ENCODE data around the gene MAG.
"Not testable (repeated sequence)": the region's sequence is repeated elsewhere in the genome, so short reads cannot be mapped to it uniquely, and the experiment has no call there.

The MAG gene

GRCh38 chr19:35348911-35349611 lies 57.1 kb downstream of the MAG start:
- peak; percentile 15 for DNase-seq

GRCh38 chr19:35349614-35350521 lies 57.9 kb downstream of the MAG start:
- no peak for DNase-seq

DNA sequence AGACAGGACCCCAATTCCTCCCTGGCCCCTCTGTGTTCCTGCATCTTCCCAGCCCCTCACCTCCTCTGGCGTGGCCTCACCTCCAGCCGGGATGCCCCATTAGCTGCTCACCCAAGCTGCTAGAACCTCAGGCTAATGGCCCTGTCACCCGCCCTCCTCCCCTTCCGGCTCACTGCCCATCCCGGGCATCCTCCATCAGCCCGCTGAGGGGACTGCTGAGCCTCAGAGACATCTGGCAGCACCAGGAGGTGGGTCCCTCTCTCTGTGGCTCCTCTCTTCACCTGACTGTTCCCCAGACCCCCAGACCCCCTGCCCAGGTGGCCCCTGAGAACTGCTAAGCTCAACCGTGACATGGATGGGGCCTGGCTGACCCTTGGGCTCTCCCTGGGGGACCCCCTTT lies 58.6 kb downstream of the MAG start:
- no peak for DNase-seq

- no peak for DNase-seq
These were observed 59.6 kb downstream of the MAG start for GRCh38 chr19:35351411-35352176.

DNA sequence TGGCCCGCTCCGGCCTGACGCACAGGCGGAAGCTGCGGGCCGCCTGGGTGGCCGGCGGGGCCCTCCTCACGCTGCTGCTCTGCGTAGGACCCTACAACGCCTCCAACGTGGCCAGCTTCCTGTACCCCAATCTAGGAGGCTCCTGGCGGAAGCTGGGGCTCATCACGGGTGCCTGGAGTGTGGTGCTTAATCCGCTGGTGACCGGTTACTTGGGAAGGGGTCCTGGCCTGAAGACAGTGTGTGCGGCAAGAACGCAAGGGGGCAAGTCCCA lies 60.2 kb downstream of the MAG start:
- DNase-seq, result no peak

DNA sequence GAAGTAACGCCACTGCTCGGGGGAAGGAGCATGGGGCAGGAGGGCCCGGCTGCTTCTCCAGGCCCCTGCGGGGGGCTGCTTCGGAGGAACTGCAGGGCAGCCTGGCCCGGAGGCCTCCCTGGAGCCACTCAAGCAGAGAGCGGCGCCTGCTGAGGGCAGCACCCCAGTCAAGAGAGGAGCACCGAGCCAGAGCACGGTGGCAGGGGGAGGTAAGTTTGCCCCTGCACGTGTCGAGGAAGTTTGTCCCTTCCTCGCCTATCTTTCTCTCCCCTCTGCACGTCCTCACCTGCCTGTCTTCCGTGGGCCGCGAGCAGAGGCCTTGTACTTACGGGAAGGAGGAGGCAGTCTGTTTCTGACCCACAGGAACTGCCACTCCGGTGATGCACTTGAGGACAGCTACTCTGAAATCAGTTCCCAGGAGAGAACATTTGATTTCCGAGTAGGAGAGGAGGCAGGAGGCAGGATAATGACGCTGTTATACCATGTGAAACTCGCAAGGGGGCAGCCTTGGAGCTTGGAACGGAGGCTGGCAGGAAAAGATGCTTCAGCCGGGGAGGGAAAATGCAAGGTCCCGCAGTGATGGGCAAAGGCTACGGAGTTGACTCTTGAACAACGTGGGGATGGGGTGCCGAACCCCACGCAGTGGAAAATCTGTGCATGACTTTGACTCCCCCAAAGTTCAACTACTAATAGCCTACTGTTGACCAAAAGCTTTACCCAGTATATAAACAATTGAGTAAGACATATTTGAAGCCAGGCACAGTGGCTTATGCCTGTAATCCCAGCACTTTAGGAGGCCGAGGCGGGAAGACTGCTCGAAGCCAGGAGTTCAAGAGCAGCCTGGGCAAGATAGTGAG lies 60.7 kb downstream of the MAG start:
- peak; percentile 83 for DNase-seq

- no peak for DNase-seq
These were observed 61.7 kb downstream of the MAG start for GRCh38 chr19:35353635-35354034.

DNA sequence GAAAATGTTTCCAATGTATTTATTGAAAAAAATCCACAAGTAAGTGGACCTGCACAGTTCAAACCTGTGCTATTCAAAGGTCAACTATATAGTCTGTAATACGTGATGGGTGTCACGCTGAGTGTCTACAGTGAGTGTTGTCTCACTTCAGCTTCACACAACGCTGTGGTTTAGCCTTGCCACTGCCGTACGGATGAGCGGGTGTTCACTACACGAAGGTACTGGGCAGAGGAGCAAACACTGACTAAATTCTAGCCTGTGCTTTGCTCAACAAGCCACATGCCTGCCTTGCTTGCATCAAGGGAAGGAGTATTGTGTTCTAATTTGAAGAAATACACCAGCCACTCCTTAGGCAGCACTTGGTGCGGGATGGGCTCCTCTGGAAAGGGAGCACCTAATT lies 62.9 kb downstream of the MAG start:
- no peak for DNase-seq

DNA sequence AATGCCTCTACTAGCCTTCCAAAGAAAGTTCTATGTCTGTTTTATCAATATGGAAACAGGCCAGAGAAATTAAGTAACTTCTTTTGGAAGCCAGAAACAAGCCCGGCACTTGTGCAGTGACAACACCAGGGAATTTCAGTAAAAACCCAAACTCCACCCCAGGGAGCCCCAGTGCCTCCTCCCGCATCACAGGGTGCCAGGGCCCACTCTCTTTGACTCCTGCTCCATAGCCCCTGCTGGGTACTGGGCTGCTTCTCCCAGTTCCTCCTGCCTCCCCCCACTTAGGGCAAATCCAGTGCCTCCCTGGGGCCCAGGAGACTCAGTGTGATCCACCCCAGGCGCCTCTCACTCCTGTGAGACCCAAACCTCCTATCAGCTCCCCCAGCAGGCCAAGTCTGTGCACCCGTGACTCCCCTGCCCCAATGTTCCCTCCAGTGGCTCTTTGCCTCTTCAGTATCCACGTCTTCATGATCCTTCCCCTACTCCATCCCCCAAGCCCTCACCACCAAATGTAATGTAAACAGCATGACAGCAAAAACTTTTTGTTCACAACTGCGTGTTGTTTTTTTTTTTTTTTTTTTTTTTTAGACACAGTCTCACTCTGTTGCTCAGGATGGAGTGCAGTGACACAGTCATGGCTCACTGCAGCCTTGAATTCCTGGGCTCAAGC lies 64.0 kb downstream of the MAG start:
- no peak for DNase-seq

DNA sequence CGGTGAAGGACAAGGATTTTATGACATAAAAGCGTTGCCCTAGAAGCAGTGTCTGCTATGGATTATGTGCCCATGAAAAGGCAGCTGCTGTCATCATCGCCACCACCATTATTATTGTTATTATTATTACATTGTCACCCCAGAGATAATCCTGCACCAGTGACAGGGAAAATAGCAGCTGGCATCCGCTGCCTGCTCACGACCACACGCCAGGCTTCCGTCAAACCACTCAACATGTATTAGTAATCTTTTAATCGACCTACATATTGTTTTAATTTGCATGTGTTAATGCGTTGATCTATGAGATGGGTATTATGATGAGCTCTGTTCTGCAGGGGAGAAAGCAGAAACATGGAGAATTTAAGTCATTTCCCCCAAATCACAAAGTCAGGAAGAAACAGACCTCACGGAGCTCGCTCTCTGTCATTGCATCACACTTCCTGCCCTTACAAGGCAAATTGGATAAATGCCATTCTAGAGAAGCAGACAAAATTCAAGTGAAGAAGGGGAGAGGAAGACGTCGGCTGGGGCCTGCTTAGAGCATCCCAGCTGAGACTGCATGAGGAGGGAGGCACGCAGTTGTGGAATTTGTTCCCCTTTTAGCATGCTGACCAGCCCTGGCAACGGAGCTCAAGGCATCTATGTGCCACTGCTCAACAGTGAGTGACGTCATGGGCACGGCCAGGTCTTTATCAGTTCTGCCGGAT lies 66.1 kb downstream of the MAG start, which contains the start of gene FFAR3:
FFAR3 (plus strand) TSS at position 594 of the 707 bp plus-strand sequence. CDS start 431 bp downstream, outside the sequence.
- DNase-seq, result no peak

DNA sequence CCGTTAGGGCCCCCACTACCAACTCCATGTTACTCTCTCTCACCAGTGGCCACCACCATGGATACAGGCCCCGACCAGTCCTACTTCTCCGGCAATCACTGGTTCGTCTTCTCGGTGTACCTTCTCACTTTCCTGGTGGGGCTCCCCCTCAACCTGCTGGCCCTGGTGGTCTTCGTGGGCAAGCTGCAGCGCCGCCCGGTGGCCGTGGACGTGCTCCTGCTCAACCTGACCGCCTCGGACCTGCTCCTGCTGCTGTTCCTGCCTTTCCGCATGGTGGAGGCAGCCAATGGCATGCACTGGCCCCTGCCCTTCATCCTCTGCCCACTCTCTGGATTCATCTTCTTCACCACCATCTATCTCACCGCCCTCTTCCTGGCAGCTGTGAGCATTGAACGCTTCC lies 66.9 kb downstream of the MAG start:
- DNase-seq, result not testable (repeated sequence)

DNA sequence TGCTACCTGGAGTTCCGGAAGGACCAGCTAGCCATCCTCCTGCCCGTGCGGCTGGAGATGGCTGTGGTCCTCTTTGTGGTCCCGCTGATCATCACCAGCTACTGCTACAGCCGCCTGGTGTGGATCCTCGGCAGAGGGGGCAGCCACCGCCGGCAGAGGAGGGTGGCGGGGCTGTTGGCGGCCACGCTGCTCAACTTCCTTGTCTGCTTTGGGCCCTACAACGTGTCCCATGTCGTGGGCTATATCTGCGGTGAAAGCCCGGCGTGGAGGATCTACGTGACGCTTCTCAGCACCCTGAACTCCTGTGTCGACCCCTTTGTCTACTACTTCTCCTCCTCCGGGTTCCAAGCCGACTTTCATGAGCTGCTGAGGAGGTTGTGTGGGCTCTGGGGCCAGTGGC lies 67.4 kb downstream of the MAG start:
- DNase-seq, result not testable (repeated sequence)

GRCh38 chr19:35360081-35360480 lies 68.1 kb downstream of the MAG start:
- DNase-seq, result not testable (repeated sequence)

DNA sequence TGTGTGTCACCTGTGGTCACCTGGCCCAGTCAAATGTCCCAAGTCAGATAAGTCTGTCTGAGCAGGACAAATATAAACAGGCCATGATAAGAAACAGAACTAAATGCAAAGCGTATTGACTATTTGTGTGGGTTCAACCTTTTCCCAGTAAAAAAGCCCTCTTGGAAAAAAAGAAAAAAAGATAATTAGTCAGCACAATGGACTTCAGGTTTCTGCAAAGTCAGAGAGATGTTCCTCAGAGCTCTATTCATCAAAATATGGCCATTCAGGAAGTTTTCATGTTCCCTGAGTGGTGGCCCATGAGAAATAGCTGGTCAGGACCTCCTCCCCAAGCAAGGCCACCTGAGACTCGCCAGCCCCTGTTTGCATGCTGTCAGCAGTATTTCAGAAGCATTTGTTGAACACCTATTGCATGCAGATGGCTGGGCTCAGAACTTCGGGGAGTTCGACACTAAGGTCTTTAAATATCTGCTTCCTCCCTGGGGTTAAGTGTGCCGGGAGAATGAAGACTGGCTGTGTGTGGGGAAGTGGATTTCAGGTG lies 69.0 kb downstream of the MAG start:
- no peak for DNase-seq

DNA sequence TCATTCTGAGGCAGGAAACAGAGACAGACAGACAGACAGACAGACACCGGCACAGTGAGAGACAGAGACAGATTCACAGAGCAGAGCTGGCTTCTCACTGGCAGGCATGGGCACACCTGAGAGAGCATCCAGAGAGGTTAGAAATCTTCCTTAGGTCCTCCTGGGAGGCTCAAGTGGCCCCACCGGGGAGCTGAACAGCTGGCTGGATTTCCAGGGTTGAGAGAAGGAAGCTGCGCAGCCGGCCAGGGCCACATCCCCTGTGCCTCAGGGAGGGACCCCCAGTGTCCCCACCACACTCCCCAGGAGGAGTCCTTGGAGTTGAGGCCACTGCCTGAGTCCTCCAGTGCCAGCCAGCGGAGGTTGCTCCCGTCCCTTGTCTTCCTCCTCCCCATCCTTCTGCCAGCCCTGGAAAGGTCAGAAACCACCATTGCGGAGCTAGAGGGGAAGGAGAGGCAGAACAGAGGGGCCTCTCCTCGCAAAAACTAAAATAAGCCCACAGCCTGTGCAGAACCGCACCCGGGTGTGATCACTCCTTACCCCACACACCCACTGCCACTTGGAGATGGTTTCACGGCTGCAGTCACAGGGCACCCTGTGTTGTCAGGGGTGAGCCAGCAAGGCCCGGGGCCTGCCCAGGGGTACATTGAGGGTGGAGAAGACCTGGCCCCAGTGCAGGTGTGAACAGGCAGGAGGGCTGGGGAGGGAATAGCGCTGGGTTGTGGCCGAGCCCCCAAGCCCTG lies 70.5 kb downstream of the MAG start:
- DNase-seq, result no peak

DNA sequence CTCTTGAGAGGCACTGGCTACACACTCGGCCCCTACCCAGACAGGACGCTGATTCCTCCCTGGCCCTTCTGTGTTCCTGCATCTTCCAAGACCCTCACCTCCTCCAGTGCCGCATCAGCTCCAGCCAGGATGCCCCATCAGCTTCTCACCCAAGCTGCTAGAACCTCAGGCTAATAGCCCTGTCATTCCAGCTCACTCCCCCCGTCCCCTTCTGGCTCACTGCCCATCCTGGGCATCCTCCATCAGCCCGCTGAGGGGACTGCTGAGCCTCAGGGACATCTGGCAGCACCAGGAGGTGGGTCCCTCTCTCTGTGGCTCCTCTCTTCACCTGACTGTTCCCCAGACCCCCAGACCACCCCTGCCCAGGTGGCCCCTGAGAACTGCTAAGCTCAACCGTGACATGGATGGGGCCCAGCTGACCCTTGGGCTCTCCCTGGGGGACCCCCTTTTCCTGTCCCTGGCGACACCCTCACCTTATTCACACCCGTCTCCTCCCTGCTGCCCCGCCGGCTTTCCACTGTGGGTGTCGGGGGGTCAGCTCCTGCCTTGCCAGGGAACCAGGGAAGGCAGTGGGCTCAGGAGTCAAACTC lies 71.1 kb downstream of the MAG start:
- DNase-seq, result no peak
